Bronchus fibroblast of lung (primary cell): Measurements from ENCODE around the gene KRTAP19-3. TPM values are rescaled to one million over a fixed set of nuclear protein-coding genes. Genes with fewer than 3 reads are reported as not detected.

Experiments
- total RNA-seq: library from RNA; depleted of rRNA; stranded (reverse); fragments of >200 nt; gene quantifications from 2 replicates; pipeline ENCODE4 v1.2.3, GENCODE V29; 2015

The KRTAP19-3 gene
- not detected in 2 replicates for total RNA-seq

DNA sequence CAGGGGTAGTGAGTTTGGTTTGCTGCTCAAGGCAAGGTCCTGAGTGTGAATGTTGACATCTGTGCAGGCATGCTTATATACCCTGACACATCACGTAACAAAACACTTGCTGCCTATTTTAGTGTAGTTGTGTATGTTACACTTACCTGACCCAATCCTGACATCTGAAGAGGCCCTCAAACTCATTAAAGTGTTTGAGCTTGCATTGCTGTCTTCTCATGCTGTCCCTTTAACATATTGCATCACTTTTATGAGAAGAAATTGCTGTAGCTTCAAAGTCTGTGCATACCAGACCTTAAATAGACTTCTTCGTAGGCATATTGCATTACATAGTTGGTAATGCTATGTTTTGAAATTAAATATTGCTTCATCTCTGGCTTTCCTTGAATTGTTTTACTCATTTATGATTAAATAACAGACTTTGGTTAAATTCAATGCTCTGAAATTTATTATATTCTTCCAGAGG lies at the start of gene KRTAP19-3:
Gene KRTAP19-3 (minus strand): TSS at position 51 of the 466 bp plus-strand sequence. CDS start 56 bp downstream, outside the sequence.

DNA sequence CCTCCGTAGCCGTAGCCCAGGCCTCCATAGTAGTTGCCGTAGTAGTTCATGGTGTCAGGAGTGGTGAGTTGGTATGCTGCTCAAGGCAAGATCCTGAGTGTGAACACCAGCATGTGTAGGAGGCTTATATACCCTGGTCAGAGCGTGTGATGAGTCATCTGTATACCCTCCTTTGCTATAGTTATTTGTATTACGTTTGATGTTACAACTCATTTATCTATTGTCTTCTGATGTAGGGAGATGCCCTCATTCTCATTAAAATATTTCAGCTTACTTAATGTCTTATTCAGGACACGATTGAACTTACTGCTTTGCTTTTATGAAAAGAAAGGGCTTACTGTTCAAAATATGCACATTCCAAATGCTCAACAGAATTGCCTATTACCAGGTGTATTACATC lies 10.2 kb upstream of the KRTAP19-3 start, which contains the start of gene KRTAP19-5:
Gene KRTAP19-5 (minus strand): TSS at position 101 of the 400 bp plus-strand sequence. CDS start 51 bp downstream, at position 50.

DNA sequence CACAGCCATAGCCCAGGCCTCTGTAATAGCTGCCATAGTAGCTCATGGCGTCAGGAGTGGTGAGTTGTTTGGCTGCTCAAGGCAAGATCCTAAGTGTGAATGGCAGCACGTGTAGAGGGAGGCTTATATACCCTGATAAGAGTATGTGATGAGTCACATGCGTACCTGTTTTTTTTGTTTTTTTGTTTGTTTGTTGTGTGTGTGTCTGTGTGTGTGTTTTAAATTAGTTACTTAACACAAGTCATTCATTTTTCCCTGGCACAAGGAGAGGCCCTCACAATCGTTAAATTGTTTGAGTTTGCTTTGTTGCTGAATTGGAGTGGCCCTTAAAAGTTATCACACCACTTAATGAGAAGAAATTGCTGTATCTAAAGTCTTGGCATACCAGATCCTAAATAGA lies 5.3 kb upstream of the KRTAP19-3 start, which contains the start of gene KRTAP19-4:
Gene KRTAP19-4 (minus strand): TSS at position 101 of the 400 bp plus-strand sequence. CDS start 55 bp downstream, at position 46.

DNA sequence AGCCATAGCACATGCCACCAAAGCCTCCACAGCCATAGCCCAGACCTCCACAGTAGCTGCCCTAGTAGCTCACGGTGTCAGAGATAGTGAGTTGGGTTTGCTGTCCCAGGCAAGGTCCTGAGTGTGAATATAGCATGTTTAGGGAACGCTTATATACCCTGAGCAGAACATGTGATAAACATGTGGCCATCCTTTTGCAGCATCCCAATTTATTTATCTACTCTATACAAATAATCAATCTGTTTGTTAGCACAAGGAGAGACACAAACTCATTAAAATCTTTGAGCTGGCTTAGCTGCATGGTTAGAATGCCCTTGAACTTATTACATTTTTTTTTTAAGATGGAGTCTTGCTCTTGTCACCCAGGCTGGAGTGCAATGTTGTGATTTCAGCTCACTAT lies 4.5 kb downstream of the KRTAP19-3 start, which contains the start of gene KRTAP19-2:
Gene KRTAP19-2 (minus strand): TSS at position 101 of the 400 bp plus-strand sequence. CDS start 88 bp downstream, at position 13.

DNA sequence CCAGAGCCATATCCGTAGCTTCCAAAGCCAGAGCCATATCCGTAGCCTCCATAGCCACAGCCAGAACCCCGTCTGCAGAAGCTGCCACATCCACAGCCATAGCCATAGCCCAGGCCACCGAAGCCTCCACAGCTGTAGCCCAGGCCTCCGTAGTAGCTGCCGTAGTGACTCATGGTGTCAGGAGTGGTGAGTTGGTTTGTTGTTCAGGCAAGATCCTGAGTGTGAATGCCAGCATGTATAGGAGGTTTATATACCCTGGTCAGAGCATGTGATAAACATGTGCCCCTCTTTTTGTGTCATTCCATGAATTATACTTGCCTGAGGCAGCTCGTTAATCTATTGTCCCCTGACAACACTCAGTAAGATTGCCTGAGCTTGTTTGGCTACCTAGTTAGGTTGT lies 11.7 kb downstream of the KRTAP19-3 start, which contains the start of gene KRTAP19-1:
Gene KRTAP19-1 (minus strand): TSS at position 223 of the 400 bp plus-strand sequence. CDS start 50 bp downstream, at position 173.

Other genes with a start within 250 kb of the KRTAP19-3 start
- not detected in 2 replicates for gene KRTAP24-1, start 209.1 kb downstream of the KRTAP19-3 start, total RNA-seq
- gene KRTAP25-1, start 202.5 kb downstream of the KRTAP19-3 start, total RNA-seq = not detected in 2 replicates
- gene KRTAP26-1, start 171.7 kb downstream of the KRTAP19-3 start, total RNA-seq = not detected in 2 replicates
- gene KRTAP27-1, start 154.3 kb downstream of the KRTAP19-3 start, total RNA-seq = not detected in 2 replicates
- gene KRTAP23-1, start 143.4 kb downstream of the KRTAP19-3 start, total RNA-seq = not detected in 2 replicates
- not detected in 2 replicates for gene KRTAP13-2, start 119.7 kb downstream of the KRTAP19-3 start, total RNA-seq
- not detected in 2 replicates for gene KRTAP13-1, start 96.0 kb downstream of the KRTAP19-3 start, total RNA-seq
- not detected in 2 replicates for gene KRTAP13-3, start 66.1 kb downstream of the KRTAP19-3 start, total RNA-seq
- not detected in 2 replicates for gene KRTAP13-4, start 61.8 kb downstream of the KRTAP19-3 start, total RNA-seq
- not detected in 2 replicates for gene KRTAP15-1, start 51.7 kb downstream of the KRTAP19-3 start, total RNA-seq
- gene KRTAP19-1, start 11.6 kb downstream of the KRTAP19-3 start, total RNA-seq = not detected in 2 replicates
- not detected in 2 replicates for gene KRTAP19-2, start 4.6 kb downstream of the KRTAP19-3 start, total RNA-seq
- gene KRTAP19-4, start 5.2 kb upstream of the KRTAP19-3 start, total RNA-seq = not detected in 2 replicates
- not detected in 2 replicates for gene KRTAP19-5, start 10.1 kb upstream of the KRTAP19-3 start, total RNA-seq
- not detected in 2 replicates for gene KRTAP19-6, start 49.9 kb upstream of the KRTAP19-3 start, total RNA-seq
- gene KRTAP19-7, start 69.3 kb upstream of the KRTAP19-3 start, total RNA-seq = not detected in 2 replicates
- not detected in 2 replicates for gene KRTAP22-2, start 98.4 kb upstream of the KRTAP19-3 start, total RNA-seq
- gene KRTAP6-3, start 100.4 kb upstream of the KRTAP19-3 start, total RNA-seq = not detected in 2 replicates
- gene KRTAP6-2, start 106.9 kb upstream of the KRTAP19-3 start, total RNA-seq = not detected in 2 replicates
- gene KRTAP22-1, start 109.1 kb upstream of the KRTAP19-3 start, total RNA-seq = not detected in 2 replicates
- not detected in 2 replicates for gene KRTAP6-1, start 121.9 kb upstream of the KRTAP19-3 start, total RNA-seq
- gene KRTAP20-1, start 124.4 kb upstream of the KRTAP19-3 start, total RNA-seq = not detected in 2 replicates
- gene KRTAP20-4, start 128.6 kb upstream of the KRTAP19-3 start, total RNA-seq = not detected in 2 replicates
- not detected in 2 replicates for gene KRTAP20-2, start 143.2 kb upstream of the KRTAP19-3 start, total RNA-seq
- not detected in 2 replicates for gene KRTAP20-3, start 150.9 kb upstream of the KRTAP19-3 start, total RNA-seq
- not detected in 2 replicates for gene KRTAP21-3, start 226.8 kb upstream of the KRTAP19-3 start, total RNA-seq